GM11168 (cell line): Measurements from ENCODE around the gene PTP4A2.
"Not testable (repeated sequence)": the region's sequence is repeated elsewhere in the genome, so short reads cannot be mapped to it uniquely, and the experiment has no call there.

ENCODE experiments used
- in situ Hi-C: fragments of 300-500 bp; cut with MboI; formaldehyde crosslinking; loops from one replicate; pipeline ENCODE4 v1.12.0; 2022; ENCODE audit warnings: low sequenced_read_pairs; ENCODE audit not compliant: unreplicated experiment

The PTP4A2 gene

DNA sequence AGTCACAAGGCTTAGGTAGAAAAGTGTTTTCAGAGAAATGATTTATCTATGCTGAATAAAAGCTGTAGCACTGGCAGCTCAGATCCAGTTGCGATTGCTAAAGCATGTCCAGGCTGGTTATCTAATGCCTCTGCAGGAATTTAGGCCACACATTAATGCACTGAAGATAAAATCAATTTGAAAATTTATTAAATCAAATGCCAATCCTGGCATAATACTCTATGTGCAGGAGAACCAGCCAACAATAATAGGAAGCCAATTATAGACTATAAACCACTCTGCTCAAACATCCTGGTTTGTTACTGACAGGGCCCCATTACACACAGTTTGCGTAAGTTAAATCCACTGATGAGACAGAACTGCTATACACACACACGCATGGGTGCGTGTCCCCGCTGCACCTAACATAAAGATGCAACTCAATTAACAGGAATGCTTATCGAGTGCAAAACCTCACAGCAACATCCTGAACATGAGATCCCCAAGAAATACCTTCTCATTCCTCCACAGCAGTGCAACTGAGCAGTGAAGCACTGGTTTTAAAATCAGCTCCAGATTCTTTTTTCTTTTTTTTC lies 40.6 kb downstream of the PTP4A2 start:
- in situ Hi-C loops: no loop called here

GRCh38 chr1:31895474-31896198 lies 42.5 kb downstream of the PTP4A2 start:
- in situ Hi-C loops: not testable (repeated sequence)

GRCh38 chr1:31891280-31891679 lies 46.9 kb downstream of the PTP4A2 start:
- in situ Hi-C loops: no loop called here

- in situ Hi-C loops: no loop called here
Observed at GRCh38 chr1:31888291-31888690, 49.9 kb downstream of the PTP4A2 start.

DNA sequence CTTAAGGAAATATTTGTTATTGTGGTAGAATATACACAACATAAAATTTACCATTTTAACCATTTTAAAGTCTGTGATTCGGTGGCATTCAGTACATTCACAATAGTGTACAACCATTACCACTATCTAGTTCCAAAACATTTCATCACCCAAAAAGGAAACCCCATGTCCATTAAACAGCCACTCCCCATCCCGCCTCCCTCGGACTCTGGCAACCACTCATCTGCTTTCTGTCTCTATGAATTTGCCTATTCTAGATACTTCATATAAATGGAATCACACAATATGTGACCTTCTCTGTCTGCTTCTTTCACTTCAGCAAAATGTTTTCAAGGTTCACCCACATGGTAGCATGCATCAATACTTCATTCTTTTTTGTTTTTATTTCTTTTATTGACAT lies 51.3 kb downstream of the PTP4A2 start:
- in situ Hi-C loops: no loop called here

- in situ Hi-C loops: no loop called here
Observed at GRCh38 chr1:31885851-31886250, 52.3 kb downstream of the PTP4A2 start.

DNA sequence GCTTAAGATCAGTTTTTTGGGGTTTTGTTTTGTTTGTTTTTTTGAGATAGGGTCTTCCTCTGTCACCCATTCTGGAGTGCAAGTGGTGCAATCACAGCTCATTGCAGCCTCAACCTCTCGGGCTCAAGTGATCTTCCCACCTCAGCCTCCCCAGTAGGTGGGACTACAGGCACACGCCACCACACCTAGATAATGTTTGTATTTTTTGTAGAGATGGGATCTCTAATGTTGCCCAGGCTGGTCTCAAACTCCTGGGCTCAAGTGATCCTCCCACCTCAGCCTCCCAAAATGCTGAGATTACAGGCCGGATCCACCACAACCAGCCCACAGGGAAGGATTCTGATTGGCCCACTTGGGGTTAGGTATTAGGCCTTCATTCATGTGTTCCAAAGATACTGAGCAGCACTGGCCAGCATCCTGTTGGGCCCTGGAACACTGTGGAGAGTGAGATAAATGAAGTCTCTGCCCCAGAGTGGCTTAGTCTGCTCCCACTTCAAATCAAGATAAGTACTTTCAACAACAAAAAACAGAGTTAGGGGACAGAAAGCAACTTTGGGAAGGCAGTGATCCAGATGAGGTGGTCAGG lies 54.7 kb downstream of the PTP4A2 start:
- in situ Hi-C loops: no loop called here

DNA sequence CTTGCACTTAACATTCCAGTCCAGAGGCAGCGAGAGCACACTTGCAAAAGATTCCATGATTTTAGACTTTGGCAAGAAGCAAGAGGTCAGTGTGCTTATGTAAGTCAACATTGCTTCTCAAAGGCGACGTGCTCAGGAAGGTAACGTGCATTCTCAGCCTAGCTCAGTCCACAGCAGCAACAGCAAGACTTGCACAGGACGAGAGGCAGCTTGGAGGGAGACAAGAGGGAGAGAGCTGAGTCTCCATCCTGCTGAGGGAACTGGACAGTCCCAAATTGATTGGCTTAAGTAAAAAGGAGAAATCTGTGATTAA lies 56.5 kb downstream of the PTP4A2 start:
- in situ Hi-C loops: no loop called here

DNA sequence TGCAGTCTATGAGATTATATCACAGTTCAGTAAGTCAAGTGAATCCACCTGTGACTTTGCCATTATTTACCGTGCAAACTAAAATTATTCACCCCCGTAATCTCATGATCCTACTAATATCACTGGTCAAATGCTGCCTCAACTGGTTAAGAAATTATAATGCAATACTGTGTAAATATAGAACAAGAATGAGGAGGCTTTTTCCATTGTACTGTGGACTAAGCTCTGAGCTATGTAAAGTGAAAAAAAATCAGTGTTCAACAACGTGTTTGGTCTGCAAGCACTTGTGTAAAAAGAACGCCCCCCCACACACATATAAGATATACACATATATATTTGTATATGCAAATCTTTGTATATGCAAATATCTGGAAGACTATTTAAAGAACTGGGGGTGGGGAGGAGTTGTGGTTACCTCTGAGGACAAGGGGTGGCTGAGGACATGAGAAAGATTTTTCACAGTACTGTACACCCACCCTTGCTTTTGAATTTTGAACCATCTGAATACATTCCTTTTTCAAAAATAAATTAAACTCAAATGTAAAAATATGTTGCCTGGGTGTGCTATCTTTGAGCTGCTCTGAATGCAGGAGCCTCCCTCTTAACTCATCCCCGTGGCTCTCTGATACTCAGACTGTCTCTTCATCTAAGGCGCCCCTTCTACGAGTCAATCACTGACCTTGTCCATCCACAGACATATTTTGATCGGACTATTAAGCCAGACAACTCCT lies 57.0 kb downstream of the PTP4A2 start:
- in situ Hi-C loops: no loop called here

DNA sequence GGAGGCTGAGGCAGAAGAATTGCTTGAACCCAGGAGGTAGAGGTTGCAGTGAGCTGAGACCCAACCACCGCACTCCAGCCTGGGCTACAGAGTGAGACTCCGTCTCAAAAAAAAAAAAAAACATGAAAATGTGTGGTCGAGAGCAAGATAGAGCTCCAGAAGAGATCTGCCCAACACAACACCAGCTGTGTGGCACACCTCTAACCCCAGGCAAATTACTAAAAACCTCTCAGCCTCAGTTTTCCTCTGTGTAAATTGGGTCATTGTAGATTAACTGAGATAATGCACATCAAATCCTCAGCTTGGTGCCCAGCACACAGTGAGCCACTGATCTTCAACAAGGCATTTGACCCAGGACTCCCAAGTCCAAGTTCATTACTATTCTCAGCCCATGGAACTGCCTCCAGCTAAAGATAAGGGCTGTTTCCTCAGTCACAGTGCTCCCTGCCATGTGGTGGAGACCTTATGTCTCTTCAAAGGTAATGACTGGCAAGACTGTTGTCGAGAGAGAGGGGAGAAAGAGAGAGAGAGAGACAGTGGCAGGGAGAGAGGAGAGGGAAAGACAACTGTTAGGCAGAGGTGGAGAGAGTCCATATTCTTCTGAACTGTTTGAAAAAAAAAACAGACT lies 58.1 kb downstream of the PTP4A2 start:
- in situ Hi-C loops: no loop called here

DNA sequence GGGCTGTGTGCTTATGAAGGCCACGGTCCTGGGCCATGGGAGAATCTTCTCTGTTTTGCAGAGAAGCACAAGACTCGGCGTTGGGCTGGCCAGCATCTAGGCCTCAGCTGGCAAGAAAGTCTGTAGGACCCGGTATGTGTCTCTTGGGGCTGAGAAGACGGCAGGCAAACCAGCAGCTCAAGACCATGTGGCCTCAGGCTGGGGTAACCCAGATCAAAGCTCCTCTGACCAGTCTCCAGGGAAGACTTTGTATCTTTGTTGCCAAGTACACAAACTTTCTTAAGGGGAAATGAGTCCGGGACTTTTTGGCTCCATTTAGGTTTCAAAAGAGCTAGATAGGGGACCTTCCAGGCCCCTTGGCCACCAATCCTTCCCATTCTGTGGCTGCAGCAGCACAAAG lies 60.1 kb downstream of the PTP4A2 start:
- in situ Hi-C loops: no loop called here

- in situ Hi-C loops: no loop called here
Observed at GRCh38 chr1:31877544-31877943, 60.6 kb downstream of the PTP4A2 start.

- in situ Hi-C loops: no loop called here
Observed at GRCh38 chr1:31875636-31876236, 62.4 kb downstream of the PTP4A2 start.

GRCh38 chr1:31874942-31875341 lies 63.2 kb downstream of the PTP4A2 start:
- in situ Hi-C loops: loop anchor here (5.0 kb wide), 1 partner anchor 87 kb away; no protein-coding TSS in a partner anchor

DNA sequence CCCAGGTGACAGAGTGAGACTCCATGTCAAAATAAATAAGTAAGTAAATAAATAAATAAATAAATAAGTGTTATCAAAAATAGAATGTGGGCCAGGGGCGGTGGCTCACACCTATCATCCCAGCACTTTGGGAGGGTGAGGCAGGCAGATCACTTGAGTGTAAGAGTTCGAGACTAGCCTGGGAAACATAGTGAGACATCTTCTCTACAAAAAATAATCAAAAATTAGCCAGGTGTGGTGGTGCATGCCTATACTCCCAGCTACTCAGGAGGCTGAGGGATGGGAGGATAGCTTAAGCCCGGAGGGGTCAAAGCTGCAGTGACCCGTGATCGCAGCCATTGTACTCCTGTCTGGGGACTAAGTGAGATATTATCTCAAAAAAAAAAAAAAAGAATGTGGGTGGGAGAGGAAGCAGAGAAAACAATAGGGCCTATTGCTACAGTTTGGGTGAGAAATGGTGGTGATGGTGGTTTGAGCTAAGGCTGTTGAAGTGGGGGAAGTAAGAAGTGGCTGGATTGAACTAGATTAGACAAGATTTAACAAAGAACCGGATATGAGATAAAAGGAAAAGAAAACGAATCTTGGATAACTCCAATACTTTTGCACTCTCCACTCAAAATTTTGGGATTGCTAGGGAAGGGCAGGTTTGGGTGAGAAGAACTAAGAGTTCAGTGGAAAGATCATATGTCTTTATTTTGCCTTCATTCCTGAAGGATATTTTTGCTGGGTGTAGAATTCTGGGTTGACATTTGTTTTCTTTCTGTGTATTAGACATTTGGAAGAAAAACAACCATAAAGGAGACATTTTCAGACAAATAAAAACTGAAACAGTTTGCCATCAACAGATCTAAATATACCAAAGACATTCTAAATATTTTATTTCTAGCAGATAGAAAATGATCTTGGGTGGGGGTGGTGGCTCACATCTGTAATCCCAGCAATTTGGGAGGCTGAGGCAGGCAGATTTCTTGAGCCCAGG lies 65.2 kb downstream of the PTP4A2 start:
- in situ Hi-C loops: loop anchor here (5.0 kb wide), 1 partner anchor 89 kb away; no protein-coding TSS in a partner anchor

DNA sequence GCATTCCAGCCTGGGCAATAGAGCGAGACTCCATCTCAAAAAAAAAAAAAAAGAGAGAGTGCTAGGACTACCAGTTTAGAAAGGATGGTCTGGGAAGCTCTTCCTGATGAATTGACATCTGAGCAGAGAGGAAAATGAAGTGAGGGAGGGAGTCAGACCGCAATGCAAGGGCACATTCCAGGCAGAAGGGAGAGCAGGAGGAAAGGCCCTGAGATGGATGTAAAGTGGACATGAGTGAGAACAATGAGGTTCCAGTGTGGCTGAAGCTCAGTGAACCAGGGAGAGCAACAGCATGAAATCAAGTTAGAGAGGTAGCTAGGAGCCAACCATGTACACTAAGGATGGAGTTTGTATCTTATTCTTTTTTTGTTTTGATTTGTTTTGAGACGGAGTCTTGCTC lies 66.5 kb downstream of the PTP4A2 start:
- in situ Hi-C loops: loop anchor here (5.0 kb wide), 1 partner anchor 91 kb away; no protein-coding TSS in a partner anchor

DNA sequence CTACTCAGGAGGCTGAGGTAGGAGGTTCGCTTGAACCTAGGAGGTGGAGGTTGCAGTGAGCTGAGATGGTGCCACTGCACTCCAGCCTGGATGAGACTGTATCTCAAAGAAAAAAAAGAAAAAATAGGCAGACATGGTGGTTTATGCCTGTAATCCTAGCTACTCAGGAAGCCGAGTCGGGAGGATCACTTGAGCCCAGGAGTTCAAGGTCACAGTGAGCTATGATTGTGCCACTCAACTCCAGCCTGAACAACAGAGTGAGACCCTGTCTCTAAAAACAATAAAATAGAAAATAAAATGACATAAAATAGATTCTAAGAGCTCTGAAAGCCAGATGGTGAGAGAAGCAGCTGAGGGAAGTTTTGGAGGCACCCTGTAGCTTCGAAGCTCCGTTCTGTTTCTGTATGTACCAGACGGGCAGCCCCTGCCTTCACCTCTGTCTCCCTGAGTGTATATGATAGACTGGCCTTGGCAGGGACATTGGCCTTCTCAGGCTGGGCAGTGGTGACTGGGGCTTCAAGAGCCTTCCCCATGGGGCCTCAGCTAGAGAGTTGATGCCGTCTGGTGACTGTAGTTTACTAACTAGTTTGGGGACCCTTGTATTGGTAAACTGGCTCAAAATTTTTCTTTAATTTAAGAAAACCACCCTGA lies 68.0 kb downstream of the PTP4A2 start:
- in situ Hi-C loops: loop anchor here (5.0 kb wide), 1 partner anchor 92 kb away; no protein-coding TSS in a partner anchor

- in situ Hi-C loops: no loop called here
Observed at GRCh38 chr1:31869449-31869848, 68.7 kb downstream of the PTP4A2 start.

GRCh38 chr1:31868862-31869261 lies 69.3 kb downstream of the PTP4A2 start:
- in situ Hi-C loops: no loop called here
